ENCODE measurements around the gene KIN. TPM values are rescaled to one million over a fixed set of nuclear protein-coding genes. Genes with fewer than 3 reads are reported as not detected.

The KIN gene
- total RNA-seq, 1 experiment from 2014 or later, result 13.0 TPM

DNA sequence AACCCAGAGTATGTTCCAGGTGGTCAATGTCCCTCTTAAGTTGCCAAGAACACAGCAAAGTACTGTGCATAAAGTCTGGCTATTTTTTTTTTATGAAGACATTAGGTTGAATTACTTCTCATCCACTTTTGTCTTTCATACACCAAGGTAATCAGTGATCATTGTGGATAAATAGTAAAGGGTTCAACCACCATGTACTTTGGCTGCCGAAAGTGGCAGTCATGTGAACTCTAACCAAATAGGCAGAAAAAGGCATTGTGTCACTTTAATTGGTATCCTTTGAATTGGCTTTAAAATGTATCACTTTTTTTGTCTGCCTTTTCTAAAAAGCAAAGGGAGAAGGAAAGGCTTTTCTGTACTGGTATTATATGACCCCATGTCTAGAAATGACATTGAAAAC is 77.3 kb downstream of the KIN start:
- H3K9me3 Mint-ChIP-seq (ENCODE audit: unreplicated experiment), result no peaks in the 10 kb centered on the region
- peaks cover 18% of the 10 kb centered on the region for H3K27me3 Mint-ChIP-seq (ENCODE audit: insufficient read depth, unreplicated experiment)
- H3K4me3 Mint-ChIP-seq (ENCODE audit: unreplicated experiment), result no peak overlapping the region
- TF ChIP-seq, protein P1, sequence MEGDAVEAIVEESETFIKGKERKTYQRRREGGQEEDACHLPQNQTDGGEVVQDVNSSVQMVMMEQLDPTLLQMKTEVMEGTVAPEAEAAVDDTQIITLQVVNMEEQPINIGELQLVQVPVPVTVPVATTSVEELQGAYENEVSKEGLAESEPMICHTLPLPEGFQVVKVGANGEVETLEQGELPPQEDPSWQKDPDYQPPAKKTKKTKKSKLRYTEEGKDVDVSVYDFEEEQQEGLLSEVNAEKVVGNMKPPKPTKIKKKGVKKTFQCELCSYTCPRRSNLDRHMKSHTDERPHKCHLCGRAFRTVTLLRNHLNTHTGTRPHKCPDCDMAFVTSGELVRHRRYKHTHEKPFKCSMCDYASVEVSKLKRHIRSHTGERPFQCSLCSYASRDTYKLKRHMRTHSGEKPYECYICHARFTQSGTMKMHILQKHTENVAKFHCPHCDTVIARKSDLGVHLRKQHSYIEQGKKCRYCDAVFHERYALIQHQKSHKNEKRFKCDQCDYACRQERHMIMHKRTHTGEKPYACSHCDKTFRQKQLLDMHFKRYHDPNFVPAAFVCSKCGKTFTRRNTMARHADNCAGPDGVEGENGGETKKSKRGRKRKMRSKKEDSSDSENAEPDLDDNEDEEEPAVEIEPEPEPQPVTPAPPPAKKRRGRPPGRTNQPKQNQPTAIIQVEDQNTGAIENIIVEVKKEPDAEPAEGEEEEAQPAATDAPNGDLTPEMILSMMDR (IDR thresholded peaks at IDR 0.05; ENCODE audit: unreplicated experiment), result no peak
- BruUV-seq (replicated peaks), result no TSS peak
- CTCF ChIA-PET, result interaction anchor here (0.9 kb wide), 1 partner anchor 65 kb away, joined by 5 read pairs; no protein-coding TSS in a partner anchor
- POLR2A ChIA-PET, result no interaction called here
- no peak overlapping the region for H3K27ac Mint-ChIP-seq (ENCODE audit: low read depth, unreplicated experiment)
- H3K4me1 Mint-ChIP-seq (ENCODE audit: insufficient read depth, unreplicated experiment), result peaks cover 8% of the 10 kb centered on the region
- intact Hi-C loops (cut with micrococcal nuclease), result no loop called here
- no peak for DNase-seq (ENCODE audit: unreplicated experiment)
- no peaks in the 10 kb centered on the region for H3K36me3 Mint-ChIP-seq (ENCODE audit: insufficient read depth, unreplicated experiment)

GRCh38 chr10:7708832-7709231 is 79.0 kb downstream of the KIN start:
- TF ChIP-seq, protein P1 (IDR thresholded peaks at IDR 0.05; ENCODE audit: unreplicated experiment), result no peak
- no peak overlapping the region for H3K4me3 Mint-ChIP-seq (ENCODE audit: unreplicated experiment)
- H3K9me3 Mint-ChIP-seq (ENCODE audit: unreplicated experiment), result no peaks in the 10 kb centered on the region
- ChIA-PET CTCF (interaction anchor here (1.6 to 4.7 kb wide), 2 partner anchors 22 to 183 kb away, joined by 9 to 26 read pairs; no protein-coding TSS in a partner anchor), POLR2A (interaction anchor here (0.6 to 2.2 kb wide), 3 partner anchors 10 to 1438 kb away, joined by 3 to 9 read pairs (median 3); no protein-coding TSS in a partner anchor)
- no peaks in the 10 kb centered on the region for H3K4me1 Mint-ChIP-seq (ENCODE audit: insufficient read depth, unreplicated experiment)
- H3K27ac Mint-ChIP-seq (ENCODE audit: low read depth, unreplicated experiment), result no peak overlapping the region
- intact Hi-C loops (cut with micrococcal nuclease), result no loop called here
- BruUV-seq (replicated peaks), result no TSS peak
- H3K36me3 Mint-ChIP-seq (ENCODE audit: insufficient read depth, unreplicated experiment), result no peaks in the 10 kb centered on the region
- no peak for DNase-seq (ENCODE audit: unreplicated experiment)
- H3K27me3 Mint-ChIP-seq (ENCODE audit: insufficient read depth, unreplicated experiment), result peaks cover 34% of the 10 kb centered on the region

DNA sequence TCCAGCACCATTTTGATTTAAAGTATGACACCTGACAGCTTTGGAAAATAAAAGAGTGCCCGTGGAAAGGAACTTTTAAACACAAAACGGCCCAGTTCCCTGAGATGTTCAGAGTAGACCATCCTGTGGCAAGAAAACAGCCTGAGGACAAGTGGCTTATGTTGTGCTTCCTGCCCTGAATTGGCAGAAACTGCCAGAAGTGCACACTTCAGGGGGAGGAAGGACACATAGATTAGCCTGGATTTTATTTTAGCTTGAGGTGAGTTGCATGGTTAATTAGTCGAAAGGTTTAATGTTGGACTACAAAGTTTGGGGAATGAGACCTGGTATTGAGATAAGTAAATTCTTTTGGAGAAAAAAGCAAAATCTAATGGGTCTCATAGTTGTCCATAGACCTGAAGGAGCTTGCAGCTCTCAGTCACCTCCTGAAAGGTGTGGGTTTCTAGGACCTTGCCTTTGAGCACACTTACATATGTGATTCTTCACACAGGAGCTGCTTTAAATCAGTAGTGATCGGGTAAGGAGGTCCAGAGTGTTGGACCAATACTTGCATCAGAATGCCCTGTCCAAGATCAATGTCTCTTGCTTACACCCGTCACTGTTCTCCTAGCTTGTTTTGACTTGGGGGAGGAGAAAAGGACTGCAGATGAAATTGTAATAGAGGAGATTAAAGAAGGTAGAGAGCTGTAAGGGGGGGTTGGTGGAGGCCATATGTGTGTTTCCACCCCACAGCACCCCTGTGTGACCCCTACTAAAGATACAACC is 79.8 kb downstream of the KIN start:
- Mint-ChIP-seq H3K36me3 (ENCODE audit: insufficient read depth, unreplicated experiment) (no peaks in the 10 kb centered on the region), H3K27ac (ENCODE audit: low read depth, unreplicated experiment) (no peak overlapping the region), H3K4me3 (ENCODE audit: unreplicated experiment) (no peak overlapping the region), H3K9me3 (ENCODE audit: unreplicated experiment) (no peaks in the 10 kb centered on the region), H3K27me3 (ENCODE audit: insufficient read depth, unreplicated experiment) (peaks cover 42% of the 10 kb centered on the region), H3K4me1 (ENCODE audit: insufficient read depth, unreplicated experiment) (no peaks in the 10 kb centered on the region)
- TF ChIP-seq, protein P1 (IDR thresholded peaks at IDR 0.05; ENCODE audit: unreplicated experiment), result no peak
- ChIA-PET POLR2A (interaction anchor here (1.4 to 2.2 kb wide), 2 partner anchors 8 to 9 kb away, joined by 3 to 9 read pairs; no protein-coding TSS in a partner anchor), CTCF (interaction anchor here (0.5 to 4.7 kb wide), 3 partner anchors 21 to 717 kb away, joined by 3 to 26 read pairs (median 9); no protein-coding TSS in a partner anchor)
- intact Hi-C loops (cut with micrococcal nuclease), result no loop called here
- DNase-seq (ENCODE audit: unreplicated experiment), result no peak
- BruUV-seq (replicated peaks), result no TSS peak

GRCh38 chr10:7707102-7707501 is 80.7 kb downstream of the KIN start:
- intact Hi-C loops (cut with micrococcal nuclease), result no loop called here
- Mint-ChIP-seq H3K4me3 (ENCODE audit: unreplicated experiment) (no peak overlapping the region), H3K4me1 (ENCODE audit: insufficient read depth, unreplicated experiment) (no peaks in the 10 kb centered on the region), H3K9me3 (ENCODE audit: unreplicated experiment) (no peaks in the 10 kb centered on the region), H3K36me3 (ENCODE audit: insufficient read depth, unreplicated experiment) (no peaks in the 10 kb centered on the region), H3K27me3 (ENCODE audit: insufficient read depth, unreplicated experiment) (peaks cover 51% of the 10 kb centered on the region), H3K27ac (ENCODE audit: low read depth, unreplicated experiment) (no peak overlapping the region)
- no TSS peak for BruUV-seq (replicated peaks)
- POLR2A ChIA-PET, result interaction anchor here (1.4 to 2.2 kb wide), 2 partner anchors 8 to 9 kb away, joined by 3 to 9 read pairs; no protein-coding TSS in a partner anchor
- CTCF ChIA-PET, result interaction anchor here (0.5 to 4.7 kb wide), 2 partner anchors 20 to 716 kb away, joined by 3 to 26 read pairs; no protein-coding TSS in a partner anchor
- TF ChIP-seq, protein P1 (IDR thresholded peaks at IDR 0.05; ENCODE audit: unreplicated experiment), result no peak
- no peak for DNase-seq (ENCODE audit: unreplicated experiment)

All from MCF 10A (cell line).